Measurements from ENCODE around the gene KCNIP1. TPM values are rescaled to one million over a fixed set of nuclear protein-coding genes. Genes with fewer than 3 reads are reported as not detected.

Gene KCNIP1
- total RNA-seq, 1 donor from 2014 or later: 0.16 TPM

- peaks cover 19% of the 10 kb centered on the region for H3K4me1 ChIP-seq
- TF ChIP-seq CTCF (IDR thresholded peaks at IDR 0.05; ENCODE audit: borderline replicate concordance): no peak
- intact Hi-C loops (cut with micrococcal nuclease): loop anchor here (5.0 kb wide), 1 partner anchor 52 kb away; no protein-coding TSS in a partner anchor
- no peak for DNase-seq
- H3K27ac ChIP-seq (replicated peaks): no peak overlapping the region
- no peaks in the 10 kb centered on the region for H3K36me3 ChIP-seq
- peaks cover 2% of the 10 kb centered on the region for H3K9me3 ChIP-seq (replicated peaks)
- H3K27me3 ChIP-seq (ENCODE audit: low read depth): no peaks in the 10 kb centered on the region
- H3K4me3 ChIP-seq: no peak overlapping the region
These were observed 236.9 kb downstream of the KCNIP1 start for GRCh38 chr5:170740551-170741205.

GRCh38 chr5:170741801-170742200 lies 238.0 kb downstream of the KCNIP1 start:
- intact Hi-C loops (cut with micrococcal nuclease): loop anchor here (5.0 kb wide), 1 partner anchor 50 kb away; no protein-coding TSS in a partner anchor

GRCh38 chr5:170743876-170744212 lies 240.0 kb downstream of the KCNIP1 start:
- Histone ChIP-seq H3K27me3 (ENCODE audit: low read depth) (no peaks in the 10 kb centered on the region), H3K9me3 (replicated peaks) (no peaks in the 10 kb centered on the region), H3K4me3 (peak overlapping the region; percentile 57), H3K27ac (replicated peaks) (peak overlapping the region; percentile 91), H3K36me3 (no peaks in the 10 kb centered on the region), H3K4me1 (peaks cover 51% of the 10 kb centered on the region)
- intact Hi-C loops (cut with micrococcal nuclease): loop anchor here (5.0 kb wide), 1 partner anchor 48 kb away; no protein-coding TSS in a partner anchor
- DNase-seq: no peak
- no peak for TF ChIP-seq CTCF (IDR thresholded peaks at IDR 0.05; ENCODE audit: borderline replicate concordance)

More at GRCh38 chr5:170741801-170742200, 238.0 kb downstream of the KCNIP1 start:
- Histone ChIP-seq H3K4me3 (no peak overlapping the region), H3K4me1 (peaks cover 30% of the 10 kb centered on the region), H3K9me3 (replicated peaks) (no peaks in the 10 kb centered on the region), H3K27ac (replicated peaks) (no peak overlapping the region), H3K36me3 (no peaks in the 10 kb centered on the region), H3K27me3 (ENCODE audit: low read depth) (no peaks in the 10 kb centered on the region)
- DNase-seq: no peak
- no peak for TF ChIP-seq CTCF (IDR thresholded peaks at IDR 0.05; ENCODE audit: borderline replicate concordance)

GRCh38 chr5:170745481-170746071 lies 241.8 kb downstream of the KCNIP1 start:
- no peak for TF ChIP-seq CTCF (IDR thresholded peaks at IDR 0.05; ENCODE audit: borderline replicate concordance)
- H3K4me1 ChIP-seq: peaks cover 68% of the 10 kb centered on the region
- H3K27me3 ChIP-seq (ENCODE audit: low read depth): no peaks in the 10 kb centered on the region
- intact Hi-C loops (cut with micrococcal nuclease): no loop called here
- no peaks in the 10 kb centered on the region for H3K36me3 ChIP-seq
- peak overlapping the region; percentile 57 for H3K4me3 ChIP-seq
- peak; percentile 67 for DNase-seq
- peak overlapping the region; percentile 91 for H3K27ac ChIP-seq (replicated peaks)
- no peaks in the 10 kb centered on the region for H3K9me3 ChIP-seq (replicated peaks)

- peak overlapping the region; percentile 91 for H3K27ac ChIP-seq (replicated peaks)
- no peaks in the 10 kb centered on the region for H3K36me3 ChIP-seq
- H3K9me3 ChIP-seq (replicated peaks): no peaks in the 10 kb centered on the region
- peak overlapping the region; percentile 57 for H3K4me3 ChIP-seq
- peaks cover 75% of the 10 kb centered on the region for H3K4me1 ChIP-seq
- no peak for DNase-seq
- TF ChIP-seq CTCF (IDR thresholded peaks at IDR 0.05; ENCODE audit: borderline replicate concordance): no peak
- intact Hi-C loops (cut with micrococcal nuclease): no loop called here
- H3K27me3 ChIP-seq (ENCODE audit: low read depth): no peaks in the 10 kb centered on the region
These were observed 242.5 kb downstream of the KCNIP1 start for GRCh38 chr5:170746075-170746960.

Measured in left ventricle myocardium inferior (tissue), 1 donor.